Panc1 (cell line): ENCODE measurements around the gene PDE4B. TPM values are rescaled to one million over a fixed set of nuclear protein-coding genes. Genes with fewer than 3 reads are reported as not detected.

ENCODE experiments used
- ATAC-seq: fragments of 200-7000 bp; cut with Tn5 transposase; 2 replicates; pipeline ENCODE4 v1.9.1; 2020; ENCODE audit warnings: mild to moderate bottlenecking, moderate library complexity
- BruUV-seq: library from RNA; stranded (reverse); fragments of 400-500 nt; replicated peaks from 2 replicates; lab custom pipeline; 2021; lab: Mats Ljungman, UMichigan
- CTCF ChIA-PET: fragments of 300-600 bp; sonication (Branson Sonifier 250); formaldehyde crosslinking; loops from one replicate; lab custom pipeline; 2022; ENCODE audit warnings: antibody characterized with exemption; lab: Charles Lee
- POLR2A ChIA-PET: fragments of 300-600 bp; sonication (Branson Sonifier 250); formaldehyde crosslinking; loops from one replicate; lab custom pipeline; 2022; ENCODE audit warnings: antibody characterized with exemption; lab: Charles Lee
- DNase-seq: peaks from one replicate; pipeline ENCODE4 v3.0.0-alpha.2; 2010; ENCODE audit warnings: low read depth, low spot score
- H3K27ac ChIP-seq: 2 replicates; pipeline ENCODE4 v1.5.1; 2011; ENCODE audit warnings: mild to moderate bottlenecking, low read length, inconsistent platforms
- H3K27me3 ChIP-seq: fragments of 200-500 bp; sonication (Bioruptor generic); 2 replicates; pipeline ENCODE4 v1.6.0; 2014; ENCODE audit warnings: low read length, inconsistent platforms; ENCODE audit not compliant: control insufficient read depth, insufficient read depth
- H3K36me3 ChIP-seq: fragments of 200-500 bp; sonication (Bioruptor generic); 2 replicates; pipeline ENCODE4 v1.5.1; 2014; ENCODE audit warnings: inconsistent platforms, mild to moderate bottlenecking, low read length, moderate library complexity; ENCODE audit not compliant: control insufficient read depth, insufficient read depth
- H3K4me1 ChIP-seq: 2 replicates; pipeline ENCODE4 v1.5.1; 2011; ENCODE audit warnings: inconsistent platforms, mild to moderate bottlenecking, low read length, moderate library complexity; ENCODE audit not compliant: control insufficient read depth, insufficient read depth
- H3K4me3 ChIP-seq, 2 experiments: 2 replicates each; pipeline ENCODE4 v1.5.1; 2011 to 2012; ENCODE audit warnings: low read depth in 2 of 2, low read length in 2 of 2, mild to moderate bottlenecking in 2 of 2, inconsistent platforms in 1 of 2, moderate library complexity in 1 of 2
- H3K9me3 ChIP-seq: fragments of 200-500 bp; sonication (Bioruptor generic); 2 replicates; pipeline ENCODE4 v1.5.1; 2014; ENCODE audit warnings: low read depth, mild to moderate bottlenecking, inconsistent platforms, low read length, moderate library complexity; ENCODE audit not compliant: control insufficient read depth, insufficient read depth
- POLR2AphosphoS5 ChIP-seq: IDR thresholded peaks from 2 replicates; pipeline ENCODE4 v1.6.1; 2012; ENCODE audit warnings: mild to moderate bottlenecking, low read depth, low read length, moderate library complexity
- SIN3A ChIP-seq: IDR thresholded peaks from 2 replicates; pipeline ENCODE4 v1.6.1; 2012; ENCODE audit warnings: low read depth, mild to moderate bottlenecking, low read length, moderate library complexity, borderline replicate concordance; ENCODE audit not compliant: insufficient read depth
- TCF7L2 ChIP-seq: IDR thresholded peaks from 2 replicates; pipeline ENCODE4 v1.6.1; 2011; ENCODE audit warnings: mild to moderate bottlenecking, low read depth, low read length, inconsistent platforms
- in situ Hi-C: cut with HindIII; loops from 2 replicates; pipeline ENCODE4 v1.10.0; 2016; ENCODE audit warnings: low sequenced_read_pairs, low pct_unique_long_range_greater_than_20kb
- intact Hi-C: fragments of 100-400 bp; cut with micrococcal nuclease; formaldehyde crosslinking; loops from one replicate; pipeline ENCODE4 v1.10.0; 2022; ENCODE audit not compliant: unreplicated experiment
- total RNA-seq: library from RNA; stranded (reverse); gene quantifications from one replicate; pipeline ENCODE4 v1.2.1, GENCODE V29; 2021; ENCODE audit not compliant: unreplicated experiment
- TF ChIP-seq, protein P1 (sequence below): fragments of 450-650 bp; IDR thresholded peaks from 2 replicates; pipeline ENCODE4 v1.5.1; 2017; ENCODE audit warnings: mild to moderate bottlenecking
- TF ChIP-seq, protein P2 (sequence below), 2 experiments: IDR thresholded peaks; 2 replicates each; pipeline ENCODE4 v1.6.1; 2011 to 2012; ENCODE audit warnings: low read depth in 2 of 2, control low read depth in 1 of 2, low read length in 1 of 2, mild to moderate bottlenecking in 1 of 2, moderate library complexity in 1 of 2; ENCODE audit not compliant: insufficient read depth in 1 of 2

Gene PDE4B
- total RNA-seq, 1 experiment from 2014 or later = 0.26 TPM

DNA sequence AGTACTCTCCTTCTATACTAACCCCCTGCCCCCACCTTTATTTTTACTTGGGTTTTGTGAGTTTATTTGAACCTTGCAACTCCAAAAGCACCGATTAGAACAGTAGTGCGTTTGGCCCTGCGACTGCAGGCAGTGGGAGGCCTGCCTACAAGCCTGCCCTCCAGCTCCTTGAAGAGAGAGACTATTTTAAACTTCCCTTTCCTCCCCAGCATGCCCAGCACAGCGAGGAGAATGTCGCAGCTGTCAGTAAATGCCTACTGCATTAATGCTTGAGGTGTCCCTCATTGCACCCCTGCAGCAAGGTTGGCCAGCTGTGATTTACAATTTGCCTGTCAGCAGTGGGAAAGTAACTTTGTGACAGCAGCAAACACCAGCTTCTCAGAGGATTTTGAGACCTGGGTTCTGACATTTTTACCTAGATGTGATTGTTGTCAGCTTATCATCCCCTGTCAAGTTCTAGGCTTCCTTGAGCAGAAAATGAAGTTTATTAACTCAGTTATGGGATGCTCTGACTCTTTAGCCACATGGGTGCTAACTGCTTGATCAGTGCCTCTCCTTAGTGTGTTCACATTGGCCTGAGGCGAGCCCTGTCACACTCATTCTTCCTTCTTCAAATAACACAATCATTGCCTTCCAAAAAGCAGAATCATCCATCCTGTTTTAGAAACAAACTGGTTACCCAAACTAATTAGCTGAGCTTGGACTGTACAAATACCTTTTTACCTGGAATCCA is 170.6 kb downstream of the PDE4B start:
- intact Hi-C loops (no loop called here), in situ Hi-C loops (no loop called here)
- Histone ChIP-seq H3K9me3 (no peaks in the 10 kb centered on the region), H3K36me3 (no peaks in the 10 kb centered on the region), H3K27ac (no peak overlapping the region), H3K4me3 (no peak overlapping the region; a peak in 1 of 4 replicates), H3K27me3 (no peaks in the 10 kb centered on the region), H3K4me1 (no peaks in the 10 kb centered on the region)
- no peak for DNase-seq
- TF ChIP-seq TCF7L2 (no peak), SIN3A (no peak), POLR2AphosphoS5 (no peak)
- TF ChIP-seq, protein P1, sequence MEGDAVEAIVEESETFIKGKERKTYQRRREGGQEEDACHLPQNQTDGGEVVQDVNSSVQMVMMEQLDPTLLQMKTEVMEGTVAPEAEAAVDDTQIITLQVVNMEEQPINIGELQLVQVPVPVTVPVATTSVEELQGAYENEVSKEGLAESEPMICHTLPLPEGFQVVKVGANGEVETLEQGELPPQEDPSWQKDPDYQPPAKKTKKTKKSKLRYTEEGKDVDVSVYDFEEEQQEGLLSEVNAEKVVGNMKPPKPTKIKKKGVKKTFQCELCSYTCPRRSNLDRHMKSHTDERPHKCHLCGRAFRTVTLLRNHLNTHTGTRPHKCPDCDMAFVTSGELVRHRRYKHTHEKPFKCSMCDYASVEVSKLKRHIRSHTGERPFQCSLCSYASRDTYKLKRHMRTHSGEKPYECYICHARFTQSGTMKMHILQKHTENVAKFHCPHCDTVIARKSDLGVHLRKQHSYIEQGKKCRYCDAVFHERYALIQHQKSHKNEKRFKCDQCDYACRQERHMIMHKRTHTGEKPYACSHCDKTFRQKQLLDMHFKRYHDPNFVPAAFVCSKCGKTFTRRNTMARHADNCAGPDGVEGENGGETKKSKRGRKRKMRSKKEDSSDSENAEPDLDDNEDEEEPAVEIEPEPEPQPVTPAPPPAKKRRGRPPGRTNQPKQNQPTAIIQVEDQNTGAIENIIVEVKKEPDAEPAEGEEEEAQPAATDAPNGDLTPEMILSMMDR = no peak
- TF ChIP-seq, protein P2, sequence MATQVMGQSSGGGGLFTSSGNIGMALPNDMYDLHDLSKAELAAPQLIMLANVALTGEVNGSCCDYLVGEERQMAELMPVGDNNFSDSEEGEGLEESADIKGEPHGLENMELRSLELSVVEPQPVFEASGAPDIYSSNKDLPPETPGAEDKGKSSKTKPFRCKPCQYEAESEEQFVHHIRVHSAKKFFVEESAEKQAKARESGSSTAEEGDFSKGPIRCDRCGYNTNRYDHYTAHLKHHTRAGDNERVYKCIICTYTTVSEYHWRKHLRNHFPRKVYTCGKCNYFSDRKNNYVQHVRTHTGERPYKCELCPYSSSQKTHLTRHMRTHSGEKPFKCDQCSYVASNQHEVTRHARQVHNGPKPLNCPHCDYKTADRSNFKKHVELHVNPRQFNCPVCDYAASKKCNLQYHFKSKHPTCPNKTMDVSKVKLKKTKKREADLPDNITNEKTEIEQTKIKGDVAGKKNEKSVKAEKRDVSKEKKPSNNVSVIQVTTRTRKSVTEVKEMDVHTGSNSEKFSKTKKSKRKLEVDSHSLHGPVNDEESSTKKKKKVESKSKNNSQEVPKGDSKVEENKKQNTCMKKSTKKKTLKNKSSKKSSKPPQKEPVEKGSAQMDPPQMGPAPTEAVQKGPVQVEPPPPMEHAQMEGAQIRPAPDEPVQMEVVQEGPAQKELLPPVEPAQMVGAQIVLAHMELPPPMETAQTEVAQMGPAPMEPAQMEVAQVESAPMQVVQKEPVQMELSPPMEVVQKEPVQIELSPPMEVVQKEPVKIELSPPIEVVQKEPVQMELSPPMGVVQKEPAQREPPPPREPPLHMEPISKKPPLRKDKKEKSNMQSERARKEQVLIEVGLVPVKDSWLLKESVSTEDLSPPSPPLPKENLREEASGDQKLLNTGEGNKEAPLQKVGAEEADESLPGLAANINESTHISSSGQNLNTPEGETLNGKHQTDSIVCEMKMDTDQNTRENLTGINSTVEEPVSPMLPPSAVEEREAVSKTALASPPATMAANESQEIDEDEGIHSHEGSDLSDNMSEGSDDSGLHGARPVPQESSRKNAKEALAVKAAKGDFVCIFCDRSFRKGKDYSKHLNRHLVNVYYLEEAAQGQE (IDR thresholded peaks at IDR 0.05; ENCODE audit: insufficient read depth in 1 of 2, low read depth in 2 of 2, low read length in 1 of 2) = no peak
- BruUV-seq = no TSS peak
- POLR2A ChIA-PET = no interaction called here
- CTCF ChIA-PET = no interaction called here
- no peak for ATAC-seq

DNA sequence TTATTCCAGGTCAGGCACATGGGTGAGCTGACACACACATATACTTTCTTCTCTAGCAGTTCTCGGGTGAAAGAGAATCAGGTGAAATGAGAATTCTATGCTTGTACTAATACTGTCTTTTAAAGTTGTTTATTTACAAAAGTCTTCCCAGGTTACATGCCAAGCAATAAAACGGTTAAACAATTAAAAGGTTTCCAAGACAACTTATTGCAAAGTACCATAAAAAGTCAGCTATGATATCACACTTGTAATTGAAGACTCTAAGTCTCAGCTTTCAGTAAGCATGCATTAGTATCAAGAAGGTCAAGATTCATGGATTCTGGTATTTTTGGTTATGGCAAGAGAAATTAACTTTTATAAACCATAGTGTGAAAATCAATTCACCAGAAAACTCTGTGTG is 171.4 kb downstream of the PDE4B start:
- no TSS peak for BruUV-seq
- CTCF ChIA-PET = no interaction called here
- no peaks in the 10 kb centered on the region for H3K27me3 ChIP-seq
- H3K9me3 ChIP-seq = no peaks in the 10 kb centered on the region
- ATAC-seq (no peak), DNase-seq (no peak)
- intact Hi-C loops = no loop called here
- H3K4me3 ChIP-seq = no peak overlapping the region
- H3K27ac ChIP-seq = no peak overlapping the region
- POLR2A ChIA-PET = no interaction called here
- no peaks in the 10 kb centered on the region for H3K36me3 ChIP-seq
- TF ChIP-seq, protein P1 = no peak
- TF ChIP-seq, protein P2 (IDR thresholded peaks at IDR 0.05; ENCODE audit: insufficient read depth in 1 of 2, low read depth in 2 of 2, low read length in 1 of 2) = no peak
- TF ChIP-seq TCF7L2 = no peak
- no peak for TF ChIP-seq POLR2AphosphoS5
- no peak for TF ChIP-seq SIN3A
- in situ Hi-C loops = no loop called here
- H3K4me1 ChIP-seq = no peaks in the 10 kb centered on the region
